Retina (tissue), 1 donor: ENCODE measurements around the gene CNDP2.
"Not testable (repeated sequence)": the region's sequence is repeated elsewhere in the genome, so short reads cannot be mapped to it uniquely, and the experiment has no call there.

ENCODE experiments used
- DNase-seq: peaks from one replicate; pipeline ENCODE4 v3.0.0-alpha.2; 2016

The CNDP2 gene

DNA sequence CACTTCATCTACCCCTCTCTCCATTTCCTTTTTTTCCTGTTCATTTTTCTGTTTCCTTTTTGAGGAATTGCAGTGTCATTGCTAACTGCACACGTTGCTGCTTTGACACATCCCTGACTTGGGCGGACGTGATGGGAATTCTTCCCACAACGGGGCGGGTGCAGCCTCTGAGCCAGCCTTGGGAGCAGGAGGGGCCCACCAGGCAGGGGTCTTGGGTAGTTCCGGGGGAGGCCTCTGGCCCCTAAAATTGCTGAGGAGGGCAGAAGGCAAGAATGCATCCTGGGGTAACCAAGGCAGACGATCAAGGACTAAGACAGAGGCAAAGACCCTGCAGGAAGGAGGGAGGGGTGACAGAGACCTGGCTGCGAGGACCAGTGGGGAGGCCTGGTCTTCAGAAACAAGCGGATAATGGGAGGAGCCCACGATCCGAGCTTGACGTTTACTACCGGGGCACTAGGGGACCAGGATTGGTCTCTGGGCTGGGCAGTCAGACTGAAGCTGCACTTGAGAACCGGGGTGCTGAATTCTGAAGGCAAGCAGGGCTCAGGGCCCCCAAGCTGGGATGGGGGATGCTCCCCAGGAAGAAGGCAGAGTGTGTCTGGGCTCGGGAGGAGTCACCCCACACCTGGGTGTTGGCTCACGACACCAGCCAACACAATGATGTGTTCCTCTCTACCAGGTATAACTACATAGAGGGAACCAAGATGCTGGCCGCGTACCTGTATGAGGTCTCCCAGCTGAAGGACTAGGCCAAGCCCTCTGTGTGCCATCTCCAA lies 23.3 kb downstream of the CNDP2 start:
- no peak for DNase-seq

DNA sequence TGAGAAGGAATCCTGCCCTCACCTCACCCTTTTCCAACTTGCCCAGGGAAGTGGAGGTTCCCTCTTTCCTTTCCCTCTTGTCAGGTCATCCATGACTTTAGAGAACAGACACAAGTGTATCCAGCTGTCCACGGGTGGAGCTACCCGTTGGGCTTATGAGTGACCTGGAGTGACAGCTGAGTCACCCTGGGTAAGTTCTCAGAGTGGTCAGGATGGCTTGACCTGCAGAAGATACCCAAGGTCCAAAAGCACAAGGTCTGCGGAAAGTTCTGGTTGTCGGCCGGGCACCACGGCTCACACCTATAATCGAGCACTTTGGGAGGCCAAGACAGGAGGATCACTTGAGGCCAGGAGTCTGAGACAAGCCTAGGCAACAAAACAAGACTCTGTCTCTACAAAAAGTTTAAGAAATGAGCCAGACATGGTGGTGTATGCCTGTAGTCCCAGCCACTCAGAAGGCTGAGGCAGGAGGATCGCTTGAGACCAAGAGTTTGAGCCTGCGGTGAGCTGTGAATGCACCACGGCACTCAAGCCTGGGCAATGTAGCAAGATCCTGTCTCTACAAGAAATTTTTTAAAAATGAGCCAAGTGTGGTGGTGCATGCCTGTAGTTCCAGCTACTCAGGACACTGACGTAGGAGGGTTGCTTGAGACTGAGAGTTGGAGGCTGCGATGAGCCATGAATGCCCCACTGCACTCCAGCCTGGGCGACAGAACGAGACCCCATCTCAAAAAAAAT lies 24.1 kb downstream of the CNDP2 start:
- no peak for DNase-seq

DNA sequence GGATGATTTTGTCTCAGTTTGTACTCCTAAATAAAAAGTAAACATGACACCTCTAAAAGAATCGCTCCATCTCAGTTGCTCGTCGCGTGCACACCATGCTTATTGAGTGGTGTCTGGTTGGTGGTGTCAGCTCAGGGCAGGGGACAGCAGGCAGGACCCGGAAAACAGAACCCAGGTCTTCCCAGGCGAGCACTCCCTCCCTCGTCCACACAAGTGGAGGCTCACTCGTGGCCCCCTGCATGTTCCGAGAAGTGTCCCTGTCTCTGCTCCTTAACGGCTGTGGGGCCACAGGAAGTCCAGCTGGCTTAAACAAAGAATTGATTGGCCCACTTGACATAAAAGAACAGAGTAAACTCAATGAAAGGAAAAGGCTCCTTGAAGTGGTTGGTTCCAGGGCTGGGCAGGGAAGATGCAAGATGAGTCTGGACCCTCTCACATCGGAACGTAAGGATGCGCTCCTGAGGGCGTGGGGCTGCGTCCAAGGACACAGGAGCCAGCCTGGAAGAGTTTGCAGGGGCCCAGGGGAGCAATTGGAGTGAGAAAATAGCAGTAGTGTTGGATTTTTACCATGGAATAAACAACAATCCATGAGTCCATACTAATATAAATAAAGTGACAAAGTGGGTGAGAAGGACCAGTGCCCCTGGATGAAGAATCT lies 25.0 kb downstream of the CNDP2 start:
- no peak for DNase-seq

DNA sequence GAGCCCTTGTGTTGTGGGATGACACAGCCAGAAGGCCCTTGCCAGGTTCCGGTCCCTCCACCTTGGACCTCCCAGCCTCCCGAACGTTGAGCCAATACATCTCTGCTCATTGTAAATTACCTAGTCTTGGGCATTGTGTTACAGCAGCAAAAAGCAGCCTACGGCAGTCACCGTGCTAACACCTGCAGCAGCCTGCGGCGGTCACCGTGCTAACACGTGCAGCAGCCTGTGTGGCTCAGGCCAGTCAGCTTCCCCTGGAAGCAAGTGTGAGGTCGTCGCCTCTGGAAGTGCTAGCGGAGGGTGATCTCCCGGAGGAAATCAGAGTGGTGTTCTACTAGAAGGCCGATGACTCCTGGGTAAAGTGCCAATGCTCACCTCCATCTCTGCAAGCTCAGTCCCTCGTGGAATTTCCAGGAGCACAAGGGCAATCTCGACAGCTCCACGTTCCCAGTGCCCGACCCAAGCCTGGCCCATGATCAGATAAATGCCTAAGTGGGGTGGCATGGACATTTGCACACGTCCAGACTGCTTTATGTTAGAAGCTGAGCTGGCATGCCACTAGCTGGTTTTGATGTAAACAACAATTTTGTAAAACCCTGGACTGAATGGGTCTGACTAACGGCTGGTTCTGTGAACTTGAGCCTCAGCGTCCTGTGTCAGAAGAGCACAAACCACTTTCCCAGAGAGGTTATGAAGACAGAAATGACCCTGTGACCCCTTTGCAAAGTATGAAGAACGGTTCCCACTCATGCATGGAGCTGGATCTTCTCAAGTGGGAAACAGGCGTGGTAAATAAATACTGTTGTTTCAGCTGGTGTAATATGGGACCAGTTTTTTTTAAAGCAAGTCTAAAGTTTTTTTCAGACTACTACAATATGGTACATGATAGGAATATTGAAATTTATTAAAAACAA lies 26.7 kb downstream of the CNDP2 start:
- no peak for DNase-seq

DNA sequence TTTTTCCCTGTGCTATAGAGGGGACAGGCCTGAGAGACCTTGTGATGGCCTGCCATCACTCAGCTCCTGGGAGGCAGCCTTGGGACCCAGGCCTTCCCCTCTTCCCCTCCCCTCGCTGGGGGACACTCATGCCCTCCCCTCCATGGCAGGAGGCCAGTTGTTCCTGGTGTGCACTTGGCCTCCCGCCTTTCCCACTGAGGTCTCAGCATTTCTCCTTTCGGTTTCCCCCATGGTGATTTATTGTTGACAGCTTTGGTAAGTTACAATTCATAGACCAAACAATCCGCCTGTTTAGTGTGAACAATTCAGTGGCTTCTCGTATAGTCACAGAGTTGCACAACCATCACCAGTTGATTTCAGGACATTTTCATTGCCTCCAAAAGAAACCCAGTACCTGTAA lies 27.9 kb downstream of the CNDP2 start:
- DNase-seq: no peak

DNA sequence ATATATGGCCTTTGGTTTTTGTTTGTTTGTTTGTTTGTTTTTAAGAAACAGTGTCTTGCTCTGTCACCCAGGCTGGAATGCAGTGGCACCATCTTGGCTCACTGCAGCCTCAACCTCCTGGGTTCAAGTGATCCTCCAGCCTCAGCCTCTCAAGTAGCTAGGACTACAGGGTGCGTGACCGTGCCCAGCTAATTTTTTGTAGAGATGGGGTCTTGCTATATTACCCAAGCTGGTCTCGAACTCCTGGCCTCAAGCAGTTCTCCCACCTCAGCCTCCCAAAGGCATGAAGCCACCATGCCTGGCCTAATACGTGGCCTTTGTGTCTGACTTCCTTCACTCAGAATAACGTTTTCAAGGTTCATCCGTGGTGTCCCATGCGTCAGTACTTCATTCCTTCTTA lies 28.8 kb downstream of the CNDP2 start:
- DNase-seq: not testable (repeated sequence)

DNA sequence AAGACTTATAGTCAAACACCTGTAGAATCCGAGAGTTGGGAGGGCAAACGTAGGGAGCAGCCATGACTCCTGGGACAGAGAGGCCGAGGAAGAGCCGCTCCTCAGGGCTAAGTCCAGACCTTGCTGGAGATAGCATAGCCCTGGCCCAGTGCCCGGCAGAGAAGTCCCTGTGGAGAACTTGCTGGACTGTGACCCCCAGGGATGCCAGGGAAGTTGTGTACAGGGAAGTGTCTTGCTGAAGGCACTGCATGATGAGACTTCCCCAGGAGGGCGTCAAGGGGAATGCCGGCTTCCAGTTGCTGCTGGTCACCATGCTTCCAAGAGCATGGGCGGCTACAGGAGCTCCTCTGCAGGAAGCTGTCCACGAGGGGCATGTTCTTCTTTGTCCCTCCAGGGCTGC lies 29.6 kb downstream of the CNDP2 start:
- no peak for DNase-seq

DNA sequence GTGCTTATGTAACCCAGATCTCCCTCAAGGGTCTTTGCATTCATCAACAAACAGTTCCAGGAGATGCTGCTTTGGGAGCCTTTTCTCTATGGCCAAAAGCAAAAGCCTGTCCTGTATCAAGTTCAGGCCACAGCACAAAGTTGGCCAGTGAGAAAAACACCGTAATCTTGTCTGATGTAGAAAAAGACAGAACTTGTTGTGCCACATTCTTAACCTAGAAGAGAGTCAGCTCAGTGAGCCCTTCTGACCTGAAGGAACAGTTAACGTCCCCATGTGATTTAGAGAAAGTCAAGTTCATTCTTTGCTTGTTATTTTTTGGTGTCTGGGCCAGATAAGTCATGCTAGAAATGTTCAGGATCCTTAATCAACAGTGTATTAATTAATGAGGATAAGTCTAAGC lies 30.3 kb downstream of the CNDP2 start:
- DNase-seq: no peak

DNA sequence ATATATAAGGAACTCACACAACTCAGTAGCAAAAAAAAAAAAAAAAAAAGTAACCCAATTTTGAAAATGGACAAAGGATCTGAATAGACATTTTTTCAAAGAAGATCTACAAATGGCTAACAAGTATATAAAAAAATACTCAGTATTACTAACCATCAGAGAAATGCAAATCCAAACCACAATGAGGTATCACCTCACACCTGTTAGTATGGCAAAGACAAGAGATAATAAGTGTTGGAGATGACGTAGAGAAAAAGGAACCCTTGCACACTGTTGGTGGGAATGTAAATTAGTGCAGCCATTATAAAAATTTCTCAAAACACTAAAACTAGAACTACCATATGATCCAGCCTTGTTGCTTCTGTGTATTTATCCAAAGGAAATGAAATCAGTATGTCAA lies 32.3 kb downstream of the CNDP2 start:
- DNase-seq: no peak

DNA sequence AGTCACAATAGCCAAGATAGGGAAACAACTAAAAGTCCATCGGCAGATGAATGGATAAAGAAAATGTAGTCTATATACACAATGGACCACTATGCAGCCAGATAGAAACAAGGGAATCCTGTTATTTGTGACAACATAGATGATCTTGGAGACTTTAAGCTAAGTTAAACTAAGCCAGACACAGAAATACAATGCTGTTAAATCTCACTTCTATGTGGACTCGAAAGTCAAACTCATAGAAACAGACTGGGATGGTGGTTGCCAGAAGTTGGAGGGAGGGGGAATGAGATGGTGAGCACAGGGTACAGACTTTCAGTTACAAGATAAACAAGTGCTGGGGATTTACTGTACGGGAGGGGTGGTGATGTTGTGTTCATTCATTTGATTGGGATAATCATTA lies 32.8 kb downstream of the CNDP2 start:
- no peak for DNase-seq

DNA sequence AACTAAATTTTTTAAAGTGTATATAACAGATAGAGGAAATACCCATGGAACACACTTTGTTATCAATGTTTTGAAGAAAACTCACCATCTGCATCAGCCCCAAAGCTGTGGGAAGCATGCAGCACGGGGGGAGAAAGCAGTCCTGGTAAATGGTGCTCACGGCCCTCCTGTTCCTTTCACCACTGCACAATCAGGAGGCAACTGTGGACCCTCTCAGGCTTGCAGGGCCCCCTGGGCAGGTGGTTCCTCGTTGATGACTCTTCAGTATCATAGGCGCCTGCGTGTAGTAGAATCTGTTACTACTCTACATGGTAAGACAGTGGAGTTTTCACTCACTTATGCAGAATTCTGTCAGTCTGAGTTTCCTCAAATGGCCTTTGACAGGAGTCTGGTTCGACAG lies 33.2 kb downstream of the CNDP2 start:
- DNase-seq: no peak

DNA sequence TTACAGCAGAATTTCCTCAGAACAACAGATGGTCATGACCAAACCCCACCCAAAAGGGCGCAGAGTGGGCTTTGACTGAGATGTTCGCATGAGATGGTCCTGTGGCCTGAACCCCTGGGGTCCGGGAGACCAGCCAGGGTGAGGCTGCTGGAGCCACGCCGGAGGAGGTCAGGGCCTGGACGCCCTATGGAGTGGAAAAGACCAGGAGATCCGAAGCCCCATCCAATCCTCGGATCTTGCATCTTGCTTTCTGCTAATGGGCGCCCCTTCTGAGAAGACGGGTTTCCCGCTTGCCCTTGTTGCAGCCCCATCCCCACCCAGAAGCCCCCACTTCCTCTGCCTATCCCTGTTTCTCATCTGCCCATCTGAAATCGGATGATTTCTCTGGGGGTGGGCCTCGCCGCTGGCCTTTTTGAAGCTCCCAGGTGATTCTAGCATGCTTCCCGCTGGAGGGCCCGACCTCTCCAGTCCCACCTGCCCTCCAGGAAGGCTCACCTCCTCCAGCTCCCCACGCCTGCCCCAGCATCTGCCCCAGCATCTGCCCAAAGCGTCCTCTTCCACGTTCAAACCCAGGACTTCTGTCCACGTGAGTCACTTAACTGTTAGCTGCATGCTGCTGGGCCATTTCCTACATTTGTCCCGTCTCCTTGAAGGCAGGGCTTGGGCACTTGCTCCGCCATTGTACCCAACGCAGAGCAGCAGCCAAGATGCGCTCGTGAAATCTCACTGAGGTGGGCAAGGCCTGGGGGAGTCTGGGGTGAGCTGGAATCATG lies 33.8 kb downstream of the CNDP2 start:
- DNase-seq: no peak

DNA sequence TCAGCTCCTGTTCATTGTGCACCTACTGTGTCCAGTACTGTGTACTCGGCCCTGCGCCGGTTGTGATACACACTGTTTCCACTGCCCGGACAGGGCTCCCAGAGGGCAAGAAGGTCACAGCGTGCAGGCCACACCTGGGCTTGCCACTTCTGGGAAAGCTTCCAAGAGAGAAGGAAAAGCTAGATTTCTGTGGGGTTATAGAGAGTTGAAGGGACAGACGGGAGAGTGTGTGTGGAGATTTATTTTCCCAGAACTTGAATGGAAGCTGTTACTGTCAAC lies 34.4 kb downstream of the CNDP2 start:
- no peak for DNase-seq

DNA sequence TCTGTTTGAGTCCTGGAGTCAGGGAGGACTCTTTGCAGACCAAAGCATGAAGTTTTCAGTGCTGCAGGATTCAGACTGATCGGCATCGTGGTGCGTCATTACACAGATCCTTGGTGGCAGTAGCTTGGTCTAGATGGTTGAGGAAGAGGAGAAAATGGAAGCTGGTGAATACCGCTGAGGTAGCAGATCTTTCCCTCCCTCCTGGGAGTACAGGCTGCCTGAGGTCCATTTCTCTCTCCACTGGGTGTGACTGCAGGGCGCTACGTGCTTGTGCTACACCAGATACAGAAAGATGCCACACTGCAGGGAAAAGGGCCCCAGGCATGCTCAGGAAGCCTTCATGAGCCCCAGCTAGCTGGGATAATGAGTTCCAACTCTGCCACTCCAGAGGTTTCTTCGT lies 34.9 kb downstream of the CNDP2 start:
- no peak for DNase-seq

DNA sequence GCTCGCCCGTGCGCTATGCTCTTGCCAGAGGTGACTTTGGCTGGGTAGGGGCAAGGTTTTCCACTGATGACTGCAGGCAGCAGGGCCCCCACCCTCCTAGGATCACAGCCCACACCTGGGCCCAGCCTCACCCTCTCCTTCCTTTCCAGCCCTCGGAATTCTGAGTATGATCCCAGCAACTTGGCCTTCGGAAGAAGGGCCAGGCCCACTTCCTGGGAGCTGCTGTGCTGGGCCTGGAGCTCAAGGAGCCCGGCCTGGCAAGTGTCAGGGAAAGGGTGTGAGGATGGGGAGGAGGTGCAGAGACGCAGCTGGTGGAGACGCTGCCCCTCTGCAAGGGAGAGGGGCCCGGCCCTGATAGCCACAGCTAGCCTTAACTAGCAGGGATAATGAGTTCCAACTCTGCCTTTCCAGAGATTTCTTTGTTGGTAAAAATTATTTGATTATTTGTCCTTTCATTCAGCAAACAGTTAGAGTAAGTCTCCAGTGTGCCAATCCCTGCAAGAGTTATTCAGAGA lies 36.4 kb downstream of the CNDP2 start:
- no peak for DNase-seq

DNA sequence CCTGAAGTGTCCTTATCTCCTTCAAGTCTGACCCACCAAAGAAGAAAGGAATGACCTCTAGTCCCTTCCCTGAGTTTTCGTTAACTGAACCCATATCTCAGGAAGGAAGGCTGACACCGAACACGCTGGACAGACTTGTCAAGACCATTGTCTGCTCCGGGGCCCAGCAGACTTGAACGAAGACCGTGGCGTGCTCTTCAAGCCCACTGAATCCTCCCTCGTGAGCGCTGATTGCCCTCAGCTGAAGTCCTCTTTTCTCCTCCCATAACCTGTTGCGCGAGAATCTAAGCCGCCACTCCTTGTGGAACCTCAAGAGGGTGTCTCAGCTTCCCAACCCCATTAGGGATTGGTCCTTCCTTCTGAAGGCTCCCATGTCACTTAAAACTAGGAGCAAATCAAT lies 37.5 kb downstream of the CNDP2 start:
- DNase-seq: no peak

DNA sequence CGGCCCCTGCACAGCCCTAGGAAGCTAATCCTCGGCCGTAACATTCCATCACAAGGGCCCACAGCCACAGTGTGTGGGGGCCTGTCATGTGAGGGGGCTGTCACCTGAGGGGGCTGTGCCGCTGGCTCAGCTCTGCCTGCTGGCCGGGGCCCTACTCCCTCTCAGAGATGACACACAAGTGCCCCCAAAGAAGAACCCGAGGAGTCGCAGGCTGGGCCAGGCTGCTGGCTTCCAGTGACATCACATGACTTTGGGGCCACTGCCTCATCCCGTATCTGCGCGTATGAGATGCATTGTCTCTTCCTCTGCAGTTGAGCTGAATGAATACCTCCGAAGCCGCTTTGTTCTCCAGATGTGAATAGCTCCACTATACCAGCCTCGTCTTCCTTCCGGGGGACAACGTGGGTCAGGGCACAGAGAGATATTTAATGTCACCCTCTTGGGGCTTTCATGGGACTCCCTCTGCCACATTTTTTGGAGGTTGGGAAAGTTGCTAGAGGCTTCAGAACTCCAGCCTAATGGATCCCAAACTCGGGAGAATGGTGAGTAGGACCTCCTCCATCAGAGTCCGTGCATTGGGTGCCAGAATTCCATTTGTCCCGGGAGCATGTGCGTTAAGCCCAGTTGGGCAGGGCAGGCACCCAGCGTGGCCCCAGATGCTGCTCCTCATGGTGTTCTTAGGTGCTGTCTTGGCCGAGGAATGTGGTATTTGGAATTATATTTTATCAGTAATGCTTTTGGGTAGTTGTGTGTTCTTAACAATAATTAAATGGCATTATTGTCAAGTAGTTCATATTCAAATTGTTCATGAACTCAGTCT lies 38.2 kb downstream of the CNDP2 start, which contains the start of gene CNDP1:
Gene CNDP1 (plus strand): TSS at position 351 of the 820 bp plus-strand sequence. CDS start 168 bp downstream, at position 519.
- DNase-seq: no peak

DNA sequence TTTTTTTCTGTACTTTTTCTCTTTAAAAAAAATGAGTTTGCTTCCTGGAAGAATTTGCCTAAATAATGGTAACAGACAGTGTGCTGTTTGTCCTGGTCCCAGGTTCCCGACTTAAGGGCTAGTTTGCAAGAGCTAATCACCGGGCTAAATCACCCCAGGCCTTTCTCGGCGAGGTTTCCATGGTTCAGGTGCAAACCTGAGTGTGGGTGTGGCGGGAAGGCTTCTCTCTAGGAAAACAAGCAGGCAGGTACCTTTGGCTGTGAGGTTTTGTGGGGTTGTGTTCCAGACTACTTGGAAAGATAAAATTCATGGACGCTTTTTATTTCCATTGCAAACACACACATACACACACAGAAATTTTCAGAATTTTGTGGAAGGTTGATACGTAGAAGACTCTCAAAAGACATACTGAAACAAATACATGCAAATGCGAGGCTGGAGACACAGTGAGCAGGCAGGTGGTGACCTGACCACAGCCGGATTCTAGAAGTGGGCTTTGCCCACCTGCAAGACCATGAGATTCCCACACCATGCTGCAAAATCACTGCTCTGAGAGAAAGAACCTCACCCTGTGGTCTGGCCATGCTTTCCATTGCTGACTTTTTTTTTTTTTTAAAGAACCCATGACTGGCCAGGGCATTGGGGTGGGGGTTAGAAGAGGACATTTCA lies 39.0 kb downstream of the CNDP2 start:
- DNase-seq: no peak

DNA sequence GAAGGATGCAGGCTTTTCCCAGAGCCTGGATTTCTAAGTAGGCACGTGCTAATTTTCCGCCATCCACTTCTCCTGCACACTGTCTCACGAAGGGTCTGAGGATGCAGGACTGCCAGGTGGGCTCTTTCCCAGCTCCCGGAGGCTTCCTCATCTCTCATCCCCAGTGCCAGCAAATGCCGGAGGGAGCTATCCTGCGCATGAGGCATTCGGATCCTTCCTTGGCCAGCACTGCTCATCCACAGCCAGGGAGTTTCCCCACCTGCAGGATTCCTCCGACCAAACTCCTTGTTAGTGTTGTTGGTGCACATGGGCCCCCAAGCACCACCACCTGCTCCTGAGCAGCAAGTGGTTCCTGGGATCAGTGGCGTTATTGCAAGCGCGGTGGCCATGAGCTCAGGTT lies 43.1 kb downstream of the CNDP2 start:
- DNase-seq: no peak

DNA sequence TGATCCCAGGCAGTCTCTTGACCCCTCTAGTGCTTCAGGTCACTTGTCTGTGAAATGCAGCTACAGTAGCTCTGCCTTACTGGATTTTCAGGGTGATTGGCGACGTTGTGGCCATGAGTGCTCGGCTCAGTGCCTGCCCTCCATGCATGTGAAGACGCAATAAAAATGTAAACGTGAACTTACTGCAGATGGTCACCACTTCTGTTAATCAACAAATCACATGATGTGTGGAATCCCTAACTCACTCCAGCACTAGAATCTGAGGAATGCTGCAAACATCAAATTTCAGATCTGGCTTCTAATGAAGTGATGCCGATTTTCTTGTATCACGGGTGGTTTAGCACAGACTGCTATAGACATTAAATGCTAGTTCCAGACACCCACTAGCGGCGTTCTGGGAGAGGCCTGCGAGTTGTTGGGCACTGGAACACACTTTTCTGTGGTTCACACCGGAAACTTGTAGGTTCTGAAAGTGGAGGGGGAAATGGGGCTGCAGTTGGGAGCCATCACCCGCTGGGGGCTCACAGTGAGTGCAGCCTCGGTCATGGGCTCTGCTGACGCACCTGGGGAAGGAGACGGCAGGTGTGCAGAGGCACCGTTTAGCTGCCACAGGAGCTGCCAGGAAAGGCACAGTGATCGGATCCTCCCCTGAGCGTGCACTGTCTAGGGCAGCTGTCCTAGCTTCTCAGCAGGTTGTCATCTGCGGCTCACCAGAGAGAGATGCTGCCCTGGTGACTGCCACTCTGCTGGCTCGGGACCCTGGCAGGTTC lies 44.7 kb downstream of the CNDP2 start:
- DNase-seq: no peak
